ES-I3 (cell line): ENCODE measurements around the gene BTBD1.
A peak's percentile ranks its signal among the peaks of the same experiment; 100 is the strongest.
"Not testable (repeated sequence)": the region's sequence is repeated elsewhere in the genome, so short reads cannot be mapped to it uniquely, and the experiment has no call there.

ENCODE experiments used
- H3K36me3 ChIP-seq: 2 replicates; pipeline ENCODE4 v1.6.1; 2013; ENCODE audit warnings: mild to moderate bottlenecking, low read length, control low read depth, moderate library complexity; ENCODE audit not compliant: insufficient read depth
- H3K4me1 ChIP-seq: 2 replicates; pipeline ENCODE4 v1.6.1; 2013; ENCODE audit warnings: mild to moderate bottlenecking, control low read depth, low read length; ENCODE audit not compliant: insufficient read depth
- H3K9ac ChIP-seq: 2 replicates; pipeline ENCODE4 v1.6.1; 2013; ENCODE audit warnings: low read depth, mild to moderate bottlenecking, low read length, moderate library complexity
- H3K9me3 ChIP-seq: 2 replicates; pipeline ENCODE4 v1.6.1; 2013; ENCODE audit warnings: mild to moderate bottlenecking, low read length, moderate library complexity; ENCODE audit not compliant: control insufficient read depth, insufficient read depth

Gene BTBD1

GRCh38 chr15:83106994-83107840 lies 40.2 kb upstream of the BTBD1 start, which contains the start of gene TM6SF1:
Gene TM6SF1, plus strand, starts transcription at chr15:83107645. Its CDS starts 36 bp downstream, at chr15:83107681.
- H3K9ac ChIP-seq = peak within 1 kb of the TSS; percentile 75
- no peaks in the 10 kb centered on the region for H3K9me3 ChIP-seq
- H3K36me3 ChIP-seq = no peaks in the 10 kb centered on the region
- no peaks in the 10 kb centered on the region for H3K4me1 ChIP-seq

- Histone ChIP-seq H3K9me3 (no peaks in the 10 kb centered on the region), H3K36me3 (no peaks in the 10 kb centered on the region), H3K9ac (no peak overlapping the region), H3K4me1 (no peaks in the 10 kb centered on the region)
Observed at GRCh38 chr15:83105440-83105839, 38.4 kb upstream of the BTBD1 start.

- no peaks in the 10 kb centered on the region for H3K4me1 ChIP-seq
- no peaks in the 10 kb centered on the region for H3K36me3 ChIP-seq
- no peaks in the 10 kb centered on the region for H3K9me3 ChIP-seq
- H3K9ac ChIP-seq = no peak overlapping the region
Observed at GRCh38 chr15:83104141-83104540, 37.1 kb upstream of the BTBD1 start.

- no peak overlapping the region for H3K9ac ChIP-seq
- H3K9me3 ChIP-seq = no peaks in the 10 kb centered on the region
- H3K36me3 ChIP-seq = no peaks in the 10 kb centered on the region
- no peaks in the 10 kb centered on the region for H3K4me1 ChIP-seq
Observed at GRCh38 chr15:83102346-83102745, 35.3 kb upstream of the BTBD1 start.

- H3K4me1 ChIP-seq = no peaks in the 10 kb centered on the region
- no peaks in the 10 kb centered on the region for H3K9me3 ChIP-seq
- H3K36me3 ChIP-seq = no peaks in the 10 kb centered on the region
- no peak overlapping the region for H3K9ac ChIP-seq
Observed at GRCh38 chr15:83100097-83100646, 33.1 kb upstream of the BTBD1 start.

GRCh38 chr15:83099290-83099689 lies 32.2 kb upstream of the BTBD1 start:
- Histone ChIP-seq H3K9me3 (no peaks in the 10 kb centered on the region), H3K36me3 (no peaks in the 10 kb centered on the region), H3K4me1 (no peaks in the 10 kb centered on the region), H3K9ac (no peak overlapping the region)

- H3K36me3 ChIP-seq = no peaks in the 10 kb centered on the region
- H3K4me1 ChIP-seq = no peaks in the 10 kb centered on the region
- no peaks in the 10 kb centered on the region for H3K9me3 ChIP-seq
- H3K9ac ChIP-seq = no peak overlapping the region
Observed at GRCh38 chr15:83098079-83098478, 31.0 kb upstream of the BTBD1 start.

- Histone ChIP-seq H3K9me3 (no peaks in the 10 kb centered on the region), H3K36me3 (no peaks in the 10 kb centered on the region), H3K4me1 (no peaks in the 10 kb centered on the region), H3K9ac (no peak overlapping the region)
Observed at GRCh38 chr15:83094583-83094982, 27.5 kb upstream of the BTBD1 start.

GRCh38 chr15:83092309-83092976 lies 25.4 kb upstream of the BTBD1 start:
- H3K9ac ChIP-seq = no peak overlapping the region
- no peaks in the 10 kb centered on the region for H3K4me1 ChIP-seq
- no peaks in the 10 kb centered on the region for H3K9me3 ChIP-seq
- H3K36me3 ChIP-seq = no peaks in the 10 kb centered on the region

- H3K9me3 ChIP-seq, H3K9ac ChIP-seq, H3K4me1 ChIP-seq, H3K36me3 ChIP-seq: not testable (repeated sequence)
Observed at GRCh38 chr15:83091965-83092308, 24.9 kb upstream of the BTBD1 start.

GRCh38 chr15:83090465-83090864 lies 23.4 kb upstream of the BTBD1 start:
- H3K9ac ChIP-seq = no peak overlapping the region
- no peaks in the 10 kb centered on the region for H3K9me3 ChIP-seq
- no peaks in the 10 kb centered on the region for H3K36me3 ChIP-seq
- no peaks in the 10 kb centered on the region for H3K4me1 ChIP-seq

- H3K36me3 ChIP-seq = no peaks in the 10 kb centered on the region
- no peak overlapping the region for H3K9ac ChIP-seq
- H3K4me1 ChIP-seq = no peaks in the 10 kb centered on the region
- H3K9me3 ChIP-seq = no peaks in the 10 kb centered on the region
Observed at GRCh38 chr15:83088876-83089275, 21.8 kb upstream of the BTBD1 start.

GRCh38 chr15:83087576-83087975 lies 20.5 kb upstream of the BTBD1 start:
- no peaks in the 10 kb centered on the region for H3K36me3 ChIP-seq
- no peaks in the 10 kb centered on the region for H3K9me3 ChIP-seq
- no peaks in the 10 kb centered on the region for H3K4me1 ChIP-seq
- H3K9ac ChIP-seq = no peak overlapping the region

GRCh38 chr15:83085864-83086552 lies 19.0 kb upstream of the BTBD1 start:
- not testable (repeated sequence) for H3K9ac ChIP-seq, H3K9me3 ChIP-seq, H3K4me1 ChIP-seq, H3K36me3 ChIP-seq
